Heart right ventricle (tissue), 16 donors: Measurements from ENCODE around the gene FREM2. TPM values are rescaled to one million over a fixed set of nuclear protein-coding genes. Genes with fewer than 3 reads are reported as not detected.

Experiments used
- ATAC-seq, 8 donors: fragments of 200-7000 bp; cut with Tn5 transposase; one replicate each; pipeline ENCODE4 v1.9.1; 2020; ENCODE audit warnings: mild to moderate bottlenecking in 8 of 8, moderate library complexity in 8 of 8, moderate number of reproducible peaks in 1 of 8
- DNase-seq, 2 donors: peaks; one replicate each; pipeline ENCODE4 v3.0.0-alpha.2; 2020
- H3K27ac ChIP-seq, 10 donors: fragments of 200-600 bp; sonication (generic) in 2 of 10; one replicate each; pipeline versions ENCODE4 v1.5.0 to v1.8.0; 2020 to 2022; ENCODE audit warnings: mild to moderate bottlenecking in 3 of 10
- H3K27me3 ChIP-seq, 7 donors: fragments of 200-600 bp; one replicate each; pipeline ENCODE4 v1.8.0; 2021 to 2022; ENCODE audit warnings: mild to moderate bottlenecking in 2 of 7
- H3K36me3 ChIP-seq, 9 donors: fragments of 200-600 bp; sonication (generic) in 1 of 9; one replicate each; pipeline versions ENCODE4 v1.5.0 to v1.8.0; 2020 to 2022; ENCODE audit warnings: mild to moderate bottlenecking in 2 of 9
- H3K4me1 ChIP-seq, 9 donors: fragments of 200-600 bp; sonication (generic) in 1 of 9; one replicate each; pipeline versions ENCODE4 v1.5.0 to v1.8.0; 2020 to 2022; ENCODE audit warnings: mild to moderate bottlenecking in 4 of 9
- H3K4me3 ChIP-seq, 10 donors: fragments of 200-600 bp; sonication (generic) in 2 of 10; one replicate each; pipeline versions ENCODE4 v1.5.0 to v1.8.0; 2020 to 2022; ENCODE audit warnings: mild to moderate bottlenecking in 7 of 10, moderate library complexity in 2 of 10
- H3K9me3 ChIP-seq, 11 donors: fragments of 200-600 bp in 10 of 11; sonication (generic) in 2 of 11; one replicate each; pipeline versions ENCODE4 v1.5.0 to v1.8.0; 2013 to 2022; ENCODE audit warnings: mild to moderate bottlenecking in 2 of 11, control low read depth in 1 of 11, moderate library complexity in 1 of 11
- CTCF ChIP-seq, 9 donors: fragments of 200-600 bp; sonication (generic) in 2 of 9; IDR thresholded peaks; one replicate each; pipeline versions ENCODE4 v1.5.0 to v1.8.0; 2021 to 2022; ENCODE audit warnings: antibody characterized with exemption in 9 of 9, mild to moderate bottlenecking in 5 of 9, moderate library complexity in 1 of 9
- WGBS, 2 donors: extraction: QIAGEN DNeasy Blood & Tissue Kit; methylation state at CpG; one replicate each; pipeline ENCODE4 v1.1.7; 2013; ENCODE audit warnings: inconsistent platforms in 1 of 2; 5-methylcytosine and 5-hydroxymethylcytosine counted together
- intact Hi-C, 10 donors: fragments of 100-400 bp; cut with DNase I; formaldehyde crosslinking; loops; one replicate each; pipeline versions ENCODE4 v1.11.1 to v1.14.2; 2022
- polyA plus RNA-seq, 2 donors: library from polyadenylated mRNA; stranded (reverse); fragments of 200-250 nt; gene quantifications; one replicate each; pipeline ENCODE4 v1.2.3, GENCODE V29; 2013
- total RNA-seq, 10 donors: library from RNA; stranded (reverse); fragmentation: NEBNext Ultra II Directional in 3 of 10; extraction: Animal tissue kit (Norgen Biotek cat#: 25700) in 3 of 10; gene quantifications; one replicate each; pipeline versions ENCODE4 v1.2.1 to v1.2.4, GENCODE V29; 2021 to 2023
- donor health status: Arrhythmogenic right ventricular cardiomyopathy.
- donor health status: ischemic (EF 13 %, LVEDD 7.1; RV severe dilation, severe dysfunction).
- donor health status: healthy with polysubstance abuse.
- donor health status: DM: no; HTN: yes; CAD: no.
- donor health status: DM: no; HTN: no; CAD: no.
- donor health status: ischemic (EF 25% LVEDD 6.9; RV normal size, moderate dysfunction).
- donor health status: ischemic (EF 25% LVEDD 5.7; RV mildly dilated, moderate dysfunction).
- donor health status: healthy.
- donor health status: DM: yes; HTN: yes; CAD: no.
- donor health status: Ischemic cardiomyopathy.
- donor health status: ischemic (EF 35%, LVEDD 5.7; RV mildly dilated, moderate dysfunction).
- donor health status: nonischemic (EF 11% LVEDD 7.7; RV severe dilation, severe dysfunction).
- donor health status: DM: yes; HTN: yes; CAD: no.
- donor health status: PGD.
- donor health status: ischemic (EF 29% LVEDD 5.4; RV normal size, mild dysfunction).
- donor health status: nonischemic (EF 23%, LVEDD 6.1; RV moderate dilation, normal function).

The FREM2 gene
- total and polyA plus RNA-seq, 12 donors = 0.01 to 0.46 (median 0.13) TPM; not detected in 1

- no peak overlapping the region for H3K27ac ChIP-seq
- H3K36me3 ChIP-seq = no peaks in the 10 kb centered on the region
- H3K4me3 ChIP-seq = no peak overlapping the region
- no peak for TF ChIP-seq CTCF (IDR thresholded peaks at IDR 0.05)
- intact Hi-C loops = no loop called here
- DNase-seq = no peak
- no peaks in the 10 kb centered on the region for H3K9me3 ChIP-seq
- no peak for ATAC-seq
- WGBS, 2 donors = 7 to 14% methylated on average over 1 of the region's 1 CpG
- no peaks in the 10 kb centered on the region for H3K4me1 ChIP-seq
- H3K27me3 ChIP-seq = peaks cover 0 to 8% (median 0%) of the 10 kb centered on the region in 7 donors
Observed at GRCh38 chr13:38785490-38785889, 98.6 kb downstream of the FREM2 start.

GRCh38 chr13:38787550-38787949, 100.7 kb downstream of the FREM2 start:
- WGBS, 2 donors = 62 to 76% methylated on average over 1 of the region's 1 CpG
- H3K36me3 ChIP-seq = no peaks in the 10 kb centered on the region
- no peaks in the 10 kb centered on the region for H3K9me3 ChIP-seq
- intact Hi-C loops = no loop called here
- H3K27ac ChIP-seq = no peak overlapping the region
- peaks cover 0 to 4% (median 0%) of the 10 kb centered on the region in 7 donors for H3K27me3 ChIP-seq
- no peak overlapping the region for H3K4me3 ChIP-seq
- TF ChIP-seq CTCF (IDR thresholded peaks at IDR 0.05) = no peak
- DNase-seq (no peak), ATAC-seq (no peak)
- no peaks in the 10 kb centered on the region for H3K4me1 ChIP-seq

- 86 to 97% methylated on average over 1 of the region's 1 CpG for WGBS, 2 donors
- H3K36me3 ChIP-seq = no peaks in the 10 kb centered on the region
- no peaks in the 10 kb centered on the region for H3K4me1 ChIP-seq
- intact Hi-C loops = no loop called here
- peaks cover 0 to 17% (median 0%) of the 10 kb centered on the region in 11 donors for H3K9me3 ChIP-seq
- H3K27ac ChIP-seq = no peak overlapping the region
- DNase-seq (no peak), ATAC-seq (no peak)
- no peak overlapping the region for H3K4me3 ChIP-seq
- no peaks in the 10 kb centered on the region for H3K27me3 ChIP-seq
- no peak for TF ChIP-seq CTCF (IDR thresholded peaks at IDR 0.05)
Observed at GRCh38 chr13:38796890-38797289, 110.0 kb downstream of the FREM2 start.

- Histone ChIP-seq H3K27ac (no peak overlapping the region), H3K4me1 (no peaks in the 10 kb centered on the region), H3K4me3 (no peak overlapping the region), H3K27me3 (no peaks in the 10 kb centered on the region), H3K9me3 (peaks cover 0 to 33% (median 9%) of the 10 kb centered on the region in 11 donors), H3K36me3 (no peaks in the 10 kb centered on the region)
- no peak for DNase-seq
- no peak for ATAC-seq
- 68 to 72% methylated on average over 2 of the region's 2 CpGs for WGBS, 2 donors
- intact Hi-C loops = no loop called here
- TF ChIP-seq CTCF (IDR thresholded peaks at IDR 0.05) = no peak
Observed at GRCh38 chr13:38803531-38803930, 116.7 kb downstream of the FREM2 start.
